GM12874 (cell line): ENCODE results near the gene COL4A5.

Experiments
- CTCF ChIP-seq: IDR thresholded peaks from 2 replicates; pipeline ENCODE4 v1.5.1; 2011; ENCODE audit warnings: low read depth, mild to moderate bottlenecking, control low read depth, low read length, moderate library complexity; ENCODE audit not compliant: insufficient read depth

Gene COL4A5

GRCh38 chrX:108537005-108537404, 97.4 kb downstream of the COL4A5 start:
- peak; percentile 32; the same call in 1 of the 2 replicates for TF ChIP-seq CTCF

- no peak for TF ChIP-seq CTCF
Measured at GRCh38 chrX:108541286-108541685, 101.6 kb downstream of the COL4A5 start.

DNA sequence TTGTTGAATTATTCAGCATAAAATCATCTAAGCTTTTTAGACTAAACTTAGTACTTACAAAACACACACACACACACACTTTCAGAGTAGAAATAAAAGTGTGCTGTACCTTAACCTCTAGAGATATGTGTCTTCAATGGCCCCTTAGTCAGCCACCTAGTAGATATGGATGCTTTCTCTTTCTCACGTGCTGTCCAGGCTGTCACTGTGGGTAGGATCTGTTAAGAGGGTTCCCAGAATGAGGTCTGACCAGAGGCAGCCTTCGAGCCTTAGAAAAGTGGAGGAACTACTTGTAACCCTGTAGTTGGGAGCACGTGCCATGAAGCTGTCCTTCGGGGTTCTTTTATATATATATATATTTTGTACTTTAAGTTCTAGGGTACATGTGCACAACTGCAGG, 117.9 kb downstream of the COL4A5 start:
- TF ChIP-seq CTCF, result no peak

- no peak for TF ChIP-seq CTCF
Measured at GRCh38 chrX:108558217-108558616, 118.6 kb downstream of the COL4A5 start.

DNA sequence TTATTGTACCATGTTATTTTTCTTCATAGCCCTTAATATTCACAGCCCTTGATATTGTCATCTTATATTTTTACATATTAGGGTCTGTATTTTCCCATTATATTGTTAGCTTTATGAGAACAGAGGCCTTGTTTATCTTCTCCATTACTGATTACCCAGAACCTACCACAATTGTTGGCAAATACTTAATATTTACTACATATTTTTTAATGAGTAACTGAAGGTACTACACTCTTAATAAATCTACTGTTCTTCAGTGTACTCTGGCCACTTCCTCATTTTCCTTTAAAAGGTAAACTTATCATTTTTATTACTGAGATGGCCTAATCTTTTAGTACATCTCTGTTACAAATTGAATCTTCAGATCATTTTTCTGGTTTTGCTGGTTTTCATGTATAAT, 133.5 kb downstream of the COL4A5 start:
- no peak for TF ChIP-seq CTCF

- TF ChIP-seq CTCF, result no peak
Measured at GRCh38 chrX:108582151-108582550, 142.5 kb downstream of the COL4A5 start.

- 0 out of 2 replicates have a peak, but pooled peaks have one; percentile 13 for TF ChIP-seq CTCF
Measured at GRCh38 chrX:108584617-108585211, 145.1 kb downstream of the COL4A5 start.
